HepG2 (cell line): Measurements from ENCODE around the gene STUM. TPM values are rescaled to one million over a fixed set of nuclear protein-coding genes. Genes with fewer than 3 reads are reported as not detected.
A peak's percentile ranks its signal among the peaks of the same experiment; 100 is the strongest.

Experiments
- ATAC-seq: fragments of 200-7000 bp; cut with Tn5 transposase; 3 replicates; pipeline ENCODE4 v1.9.1; 2020; ENCODE audit warnings: mild to moderate bottlenecking, moderate library complexity
- Bru-seq: library from RNA; stranded (reverse); fragments of 400-500 nt; gene quantifications from one replicate; lab custom pipeline; 2021; lab: Mats Ljungman, UMichigan
- BruChase-seq, 2 experiments: library from RNA; stranded (reverse); fragments of 400-500 nt; gene quantifications; one replicate each; lab custom pipeline; 2021; lab: Mats Ljungman, UMichigan
- BruUV-seq: library from RNA; stranded (reverse); fragments of 400-500 nt; replicated peaks from 2 replicates; lab custom pipeline; 2021; lab: Mats Ljungman, UMichigan
- CTCF ChIA-PET: fragments of 300-600 bp; formaldehyde crosslinking; extraction: SDS; loops from one replicate; lab custom pipeline; 2021; ENCODE audit warnings: low total read pairs, inconsistent platforms, low intra/inter-chr PET ratio; lab: Yijun Ruan, JAX
- POLR2A ChIA-PET: fragments of 350-600 bp; sonication (Branson Sonifier 250); formaldehyde crosslinking; loops from one replicate; lab custom pipeline; 2020; ENCODE audit warnings: antibody characterized with exemption, inconsistent platforms; lab: Yijun Ruan, JAX
- DNase-seq: peaks from one replicate; pipeline ENCODE4 v3.0.0-alpha.2; 2015; ENCODE audit warnings: low spot score
- FAIRE-seq: peaks from 3 replicates; lab custom pipeline; 2011; peaks lifted over from hg19 to GRCh38; lab: Jason Lieb, UNC
- H2AFZ ChIP-seq: one replicate; pipeline ENCODE4 v1.6.1; 2011; ENCODE audit warnings: low read length, inconsistent platforms
- H3K27ac ChIP-seq: fragments of 300-600 bp; 3 replicates; pipeline ENCODE4 v1.8.0; 2011; ENCODE audit warnings: mixed run types, mild to moderate bottlenecking, mixed read lengths, low read length, inconsistent platforms; ENCODE audit not compliant: insufficient read depth; ENCODE audit errors: extremely low read length
- H3K27me3 ChIP-seq, 2 experiments: fragments of 200-600 bp in 1 of 2; 2 replicates in 1 of 2; 3 replicates in 1 of 2; pipeline versions ENCODE4 v1.6.0 to v1.8.0; 2011; ENCODE audit warnings: low read length in 2 of 2, mild to moderate bottlenecking in 2 of 2, moderate library complexity in 2 of 2, inconsistent platforms in 1 of 2; ENCODE audit not compliant: insufficient read depth in 2 of 2, control insufficient read depth in 1 of 2
- H3K36me3 ChIP-seq, 2 experiments: fragments of 200-600 bp in 1 of 2; replicated peaks in 1 of 2; 2 replicates in 1 of 2; 3 replicates in 1 of 2; pipeline versions ENCODE4 v1.5.1 to v1.8.0; 2011; ENCODE audit warnings: low read length in 2 of 2, inconsistent platforms in 1 of 2; ENCODE audit not compliant: insufficient read depth in 2 of 2, control insufficient read depth in 1 of 2
- H3K4me1 ChIP-seq: 2 replicates; pipeline ENCODE4 v1.5.1; 2012; ENCODE audit warnings: low read length, inconsistent platforms; ENCODE audit not compliant: insufficient read depth
- H3K4me2 ChIP-seq: 2 replicates; pipeline ENCODE4 v1.6.0; 2011; ENCODE audit warnings: low read depth, low read length, inconsistent platforms
- H3K4me3 ChIP-seq, 3 experiments: fragments of 200-600 bp in 1 of 3; sonication (generic), shearing (Covaris generic) in 1 of 3; replicated peaks in 1 of 3; 2 replicates each; pipeline ENCODE4 v1.5.1; 2011 to 2016; ENCODE audit warnings: low read length in 3 of 3, inconsistent platforms in 2 of 3, low read depth in 2 of 3, mild to moderate bottlenecking in 2 of 3, control low read depth in 1 of 3, mixed read lengths in 1 of 3; ENCODE audit not compliant: insufficient read depth in 1 of 3
- H3K79me2 ChIP-seq: one replicate; pipeline ENCODE4 v1.6.1; 2011; ENCODE audit warnings: low read length, inconsistent platforms; ENCODE audit not compliant: insufficient read depth
- H3K9ac ChIP-seq: 2 replicates; pipeline ENCODE4 v1.6.0; 2011; ENCODE audit warnings: mild to moderate bottlenecking, low read depth, low read length, inconsistent platforms; ENCODE audit not compliant: insufficient read depth
- H3K9me3 ChIP-seq: 2 replicates; pipeline ENCODE4 v1.5.1; 2012; ENCODE audit warnings: mild to moderate bottlenecking, low read length
- H4K20me1 ChIP-seq: 2 replicates; pipeline ENCODE4 v1.6.0; 2011; ENCODE audit warnings: inconsistent platforms, mild to moderate bottlenecking, low read length, moderate library complexity; ENCODE audit not compliant: insufficient read depth
- POGK ChIP-seq: sonication (generic); formaldehyde crosslinking; conservative IDR thresholded peaks from 2 replicates; pipeline ENCODE4 v1.8.0; 2022; ENCODE audit warnings: mild to moderate bottlenecking, moderate library complexity, missing genetic modification reagents
- SP4 ChIP-seq: sonication (generic); formaldehyde crosslinking; IDR thresholded peaks from 2 replicates; pipeline ENCODE4 v1.8.1; 2023; ENCODE audit warnings: mild to moderate bottlenecking, missing genetic modification reagents
- SRF ChIP-seq: IDR thresholded peaks from 2 replicates; pipeline ENCODE4 v1.6.1; 2011; ENCODE audit warnings: mild to moderate bottlenecking, low read depth, low read length, moderate library complexity
- ZNF687 ChIP-seq: sonication (generic); formaldehyde crosslinking; IDR thresholded peaks from 2 replicates; pipeline ENCODE4 v1.5.1; 2020; ENCODE audit warnings: mild to moderate bottlenecking, missing genetic modification reagents, moderate library complexity
- WGBS: methylation state at CpG from one replicate; pipeline ENCODE4 v1.1.6; 2017; ENCODE audit warnings: low lambda C conversion rate; 5-methylcytosine and 5-hydroxymethylcytosine counted together
- in situ Hi-C: cut with HindIII; loops from 2 replicates; pipeline ENCODE4 v1.10.0; 2017; ENCODE audit warnings: low pct_unique_long_range_greater_than_20kb; ENCODE audit not compliant: extremely low pct_ligation_motif_present
- intact Hi-C: fragments of 100-400 bp; cut with micrococcal nuclease; formaldehyde crosslinking; loops from one replicate; pipeline ENCODE4 v1.10.0; 2022; ENCODE audit not compliant: unreplicated experiment
- long read RNA-seq, 2 experiments: library from RNA in 1 of 2; library from polyadenylated mRNA in 1 of 2; stranded (forward) in 1 of 2; unstranded in 1 of 2; transcript quantifications; one replicate each; pipeline ENCODE4 v2.0.0, GENCODE V29; 2019 to 2022
- polyA minus RNA-seq, 3 experiments: library from RNA; depleted of rRNA, polyadenylated mRNA; stranded (reverse); fragments of >200 nt; gene quantifications; 2 replicates each; pipeline ENCODE4 v1.2.3, GENCODE V29; 2011; ENCODE audit warnings: low replicate concordance in 1 of 3
- polyA plus RNA-seq, 8 experiments: library from polyadenylated mRNA; depleted of rRNA in 3 of 8; stranded (reverse) in 7 of 8; unstranded in 1 of 8; fragments of >200 nt; fragmentation: Illumina TruSeq in 4 of 8; extraction: Trizol in 4 of 8; gene quantifications; 2 replicates each; pipeline versions ENCODE4 v1.2.1 to v1.2.3, GENCODE V29; 2011 to 2016; ENCODE audit warnings: low read depth in 4 of 8, missing spikeins in 1 of 8, mixed read lengths in 1 of 8; ENCODE audit not compliant: insufficient read depth in 1 of 8
- total RNA-seq, 5 experiments: library from RNA; depleted of rRNA; stranded (reverse); fragments of >200 nt; fragmentation: Illumina TruSeq; extraction: Trizol; gene quantifications; 2 replicates each; pipeline ENCODE4 v1.2.3, GENCODE V29; 2016; ENCODE audit warnings: low read depth in 1 of 5
- TF ChIP-seq, protein P1 (sequence below): sonication (generic); formaldehyde crosslinking; IDR thresholded peaks from 2 replicates; pipeline ENCODE4 v1.4.0; 2020; ENCODE audit warnings: low read depth, mild to moderate bottlenecking, missing genetic modification reagents

The STUM gene, protein sequence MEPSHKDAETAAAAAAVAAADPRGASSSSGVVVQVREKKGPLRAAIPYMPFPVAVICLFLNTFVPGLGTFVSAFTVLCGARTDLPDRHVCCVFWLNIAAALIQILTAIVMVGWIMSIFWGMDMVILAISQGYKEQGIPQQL
- total RNA-seq (2016; rRNA removed; fragmentation: Illumina TruSeq; extraction: Trizol) (not detected in 2 replicates), polyA plus RNA-seq (2011; rRNA removed) (not detected in 2 replicates), polyA minus RNA-seq (2011; rRNA and poly(A)+ RNA removed; ENCODE audit: low replicate concordance) (not detected in 2 replicates), Bru-seq, nascent RNA (percentile 2 among the genes with signal in this experiment), BruChase-seq, experiment 1, labeled RNA remaining after a 6-hour chase (percentile 2 among the genes with signal in this experiment), BruChase-seq, experiment 2, labeled RNA remaining after a 2-hour chase (percentile 9 among the genes with signal in this experiment)
- total RNA-seq (2016; cell fraction: cytosol; rRNA removed; fragmentation: Illumina TruSeq; extraction: Trizol; ENCODE audit: low read depth) = not detected in 2 replicates
- not detected in 2 replicates for total RNA-seq (2016; cell fraction: insoluble cytoplasmic fraction; rRNA removed; fragmentation: Illumina TruSeq; extraction: Trizol)
- total RNA-seq (2016; cell fraction: membrane; rRNA removed; fragmentation: Illumina TruSeq; extraction: Trizol) = not detected in 2 replicates
- total RNA-seq (2016; cell fraction: nucleus; rRNA removed; fragmentation: Illumina TruSeq; extraction: Trizol) = not detected in 2 replicates
- polyA plus RNA-seq (2011; cell fraction: cytosol; rRNA removed) = not detected in 2 replicates
- polyA plus RNA-seq (2011; cell fraction: nucleus; rRNA removed) = 0.02 TPM in 2 replicates
- 0.01 TPM in 1 of 2 replicates, not detected in the other for polyA plus RNA-seq (2012)
- polyA plus RNA-seq (2016; cell fraction: cytosol; fragmentation: Illumina TruSeq; extraction: Trizol; ENCODE audit: low read depth) = not detected in 2 replicates
- polyA plus RNA-seq (2016; cell fraction: insoluble cytoplasmic fraction; fragmentation: Illumina TruSeq; extraction: Trizol; ENCODE audit: low read depth) = not detected in 2 replicates
- polyA plus RNA-seq (2016; cell fraction: membrane; fragmentation: Illumina TruSeq; extraction: Trizol; ENCODE audit: low read depth) = not detected in 2 replicates
- polyA plus RNA-seq (2016; cell fraction: nucleus; fragmentation: Illumina TruSeq; extraction: Trizol; ENCODE audit: insufficient read depth, low read depth) = not detected in 2 replicates
- not detected in 2 replicates for polyA minus RNA-seq (2011; cell fraction: cytosol; rRNA and poly(A)+ RNA removed)
- 0.13 TPM in 1 of 2 replicates, not detected in the other for polyA minus RNA-seq (2011; cell fraction: nucleus; rRNA and poly(A)+ RNA removed)
- long read RNA-seq, experiment 1 = 0 reads
- long read RNA-seq, experiment 2 = 0 reads

- Histone ChIP-seq H4K20me1 (no peaks in the 10 kb centered on the region), H3K27ac (no peak within 1 kb of the TSS), H2AFZ (no peak within 1 kb of the TSS), H3K79me2 (no peaks in the 10 kb centered on the region), H3K4me3 (peak within 1 kb of the TSS in 1 of 3 experiments; percentile 56; a peak in 3 of 6 replicates), H3K4me1 (peaks cover 24% of the 10 kb centered on the region), H3K36me3 (no peaks in the 10 kb centered on the region), H3K9me3 (no peaks in the 10 kb centered on the region), H3K4me2 (peak within 1 kb of the TSS; percentile 64), H3K27me3 (peaks cover 7 to 42% of the 10 kb centered on the region in 2 experiments), H3K9ac (no peak within 1 kb of the TSS)
- WGBS = 10% methylated on average over 11 of the region's 82 CpGs
- FAIRE-seq (no peak), DNase-seq (no peak), ATAC-seq (peak; percentile 81)
- CTCF ChIA-PET = interaction anchor here (1.3 kb wide), 1 partner anchor 60 kb away, joined by 7 read pairs; no protein-coding TSS in a partner anchor
- no TSS peak for BruUV-seq
- in situ Hi-C loops (loop anchor here (10.0 kb wide), 2 partner anchors 64 to 124 kb away; no protein-coding TSS in a partner anchor), intact Hi-C loops (loop anchor here (10.0 kb wide), 1 partner anchor 124 kb away; no protein-coding TSS in a partner anchor)
- POLR2A ChIA-PET = no interaction called here
- TF ChIP-seq SRF = no peak
- 0 out of 2 replicates have a peak, but pooled peaks have one; percentile 13 for TF ChIP-seq SP4 (CRISPR knock-in tag)
- TF ChIP-seq ZNF687 (CRISPR knock-in tag) = 0 out of 2 replicates have a peak, but pooled peaks have one; percentile 16
- 0 out of 2 replicates have a peak, but pooled peaks have one; percentile 27 for TF ChIP-seq POGK (CRISPR knock-in tag)
- TF ChIP-seq, protein P1, sequence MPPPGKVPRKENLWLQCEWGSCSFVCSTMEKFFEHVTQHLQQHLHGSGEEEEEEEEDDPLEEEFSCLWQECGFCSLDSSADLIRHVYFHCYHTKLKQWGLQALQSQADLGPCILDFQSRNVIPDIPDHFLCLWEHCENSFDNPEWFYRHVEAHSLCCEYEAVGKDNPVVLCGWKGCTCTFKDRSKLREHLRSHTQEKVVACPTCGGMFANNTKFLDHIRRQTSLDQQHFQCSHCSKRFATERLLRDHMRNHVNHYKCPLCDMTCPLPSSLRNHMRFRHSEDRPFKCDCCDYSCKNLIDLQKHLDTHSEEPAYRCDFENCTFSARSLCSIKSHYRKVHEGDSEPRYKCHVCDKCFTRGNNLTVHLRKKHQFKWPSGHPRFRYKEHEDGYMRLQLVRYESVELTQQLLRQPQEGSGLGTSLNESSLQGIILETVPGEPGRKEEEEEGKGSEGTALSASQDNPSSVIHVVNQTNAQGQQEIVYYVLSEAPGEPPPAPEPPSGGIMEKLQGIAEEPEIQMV = 0 out of 2 replicates have a peak, but pooled peaks have one; percentile 52
These were observed at the start of gene STUM for GRCh38 chr1:226548256-226549093. Gene STUM, plus strand, starts transcription at chr1:226548764. Its CDS starts 141 bp downstream, at chr1:226548905.
